H1 (cell line): ENCODE measurements around the gene ZBTB46. TPM values are rescaled to one million over a fixed set of nuclear protein-coding genes. Genes with fewer than 3 reads are reported as not detected.

ENCODE experiments used
- CTCF ChIA-PET: fragments of 300-600 bp; sonication (Branson Sonifier 250); formaldehyde crosslinking; loops from one replicate; lab custom pipeline; 2021; ENCODE audit not compliant: partially characterized antibody; lab: Charles Lee
- POLR2A ChIA-PET: fragments of 300-600 bp; sonication (Branson Sonifier 250); formaldehyde crosslinking; loops from one replicate; lab custom pipeline; 2021; ENCODE audit warnings: inconsistent platforms; ENCODE audit not compliant: partially characterized antibody; lab: Charles Lee
- DNase-seq, 2 experiments: peaks; one replicate each; pipeline versions ENCODE4 v3.0.0 to v3.0.0-alpha.2; 2010 to 2022; ENCODE audit warnings: low spot score in 2 of 2, low read depth in 1 of 2, mixed read lengths in 1 of 2
- FAIRE-seq: peaks from 2 replicates; lab custom pipeline; 2011; peaks lifted over from hg19 to GRCh38; lab: Jason Lieb, UNC
- H2AFZ ChIP-seq: 2 replicates; pipeline ENCODE4 v1.8.1; 2012; ENCODE audit warnings: low read length, inconsistent platforms
- H2AK5ac ChIP-seq: 2 replicates; pipeline ENCODE4 v1.6.1; 2013; ENCODE audit warnings: low read depth, low read length
- H2BK120ac ChIP-seq: replicated peaks from 2 replicates; pipeline ENCODE3; 2013; ENCODE audit warnings: low read depth, low read length, inconsistent platforms
- H2BK12ac ChIP-seq: 2 replicates; pipeline ENCODE4 v1.6.1; 2013; ENCODE audit warnings: low read depth, low read length
- H2BK15ac ChIP-seq: 2 replicates; pipeline ENCODE4 v1.6.1; 2013; ENCODE audit warnings: low read length
- H2BK20ac ChIP-seq: 2 replicates; pipeline ENCODE4 v1.6.1; 2013; ENCODE audit warnings: low read length
- H2BK5ac ChIP-seq: 2 replicates; pipeline ENCODE4 v1.6.1; 2013; ENCODE audit warnings: low read depth, low read length
- H3K14ac ChIP-seq: 2 replicates; pipeline ENCODE4 v1.6.1; 2013; ENCODE audit warnings: inconsistent platforms; ENCODE audit not compliant: insufficient read length
- H3K18ac ChIP-seq: 2 replicates; pipeline ENCODE4 v1.6.1; 2013; ENCODE audit warnings: low read length; ENCODE audit errors: extremely low read depth
- H3K23ac ChIP-seq: 2 replicates; pipeline ENCODE4 v1.6.1; 2013; ENCODE audit warnings: inconsistent platforms; ENCODE audit not compliant: insufficient read length
- H3K23me2 ChIP-seq: 2 replicates; pipeline ENCODE4 v1.6.1; 2013; ENCODE audit warnings: low read depth, low read length
- H3K27ac ChIP-seq: 2 replicates; pipeline ENCODE4 v1.6.1; 2011; ENCODE audit warnings: low read depth, low read length, inconsistent platforms
- H3K27me3 ChIP-seq, 4 experiments: replicated peaks in 1 of 4; 1 replicate in 1 of 4; 2 replicates in 3 of 4; pipeline versions ENCODE4 v1.6.1 to v1.8.1; 2011 to 2013; ENCODE audit warnings: low read length in 3 of 4, mild to moderate bottlenecking in 3 of 4, inconsistent platforms in 2 of 4, mixed read lengths in 2 of 4, moderate library complexity in 1 of 4; ENCODE audit not compliant: control insufficient read depth in 3 of 4, insufficient read depth in 3 of 4; ENCODE audit errors: extremely low read depth in 1 of 4
- H3K36me3 ChIP-seq, 4 experiments: 2 replicates each; pipeline versions ENCODE4 v1.6.1 to v1.8.1; 2011 to 2013; ENCODE audit warnings: mild to moderate bottlenecking in 4 of 4, low read length in 3 of 4, moderate library complexity in 2 of 4, control low read depth in 1 of 4, inconsistent platforms in 1 of 4; ENCODE audit not compliant: insufficient read depth in 4 of 4, control insufficient read depth in 2 of 4
- H3K4ac ChIP-seq: replicated peaks from 2 replicates; pipeline ENCODE3; 2013; ENCODE audit warnings: low read length, low read depth, mixed read lengths, inconsistent platforms; ENCODE audit not compliant: insufficient read length
- H3K4me1 ChIP-seq, 4 experiments: replicated peaks in 1 of 4; 1 replicate in 1 of 4; 2 replicates in 3 of 4; pipeline versions ENCODE4 v1.6.1 to v1.8.1; 2011 to 2013; ENCODE audit warnings: low read length in 3 of 4, inconsistent platforms in 2 of 4, mixed read lengths in 1 of 4; ENCODE audit not compliant: insufficient read depth in 4 of 4, control insufficient read depth in 3 of 4
- H3K4me2 ChIP-seq, 2 experiments: 2 replicates each; pipeline versions ENCODE4 v1.6.1 to v1.8.1; 2011 to 2013; ENCODE audit warnings: low read depth in 2 of 2, low read length in 2 of 2, control low read depth in 1 of 2, inconsistent platforms in 1 of 2, mild to moderate bottlenecking in 1 of 2; ENCODE audit not compliant: insufficient read depth in 1 of 2
- H3K4me3 ChIP-seq, 4 experiments: fragments of 200-600, 300-600 bp in 1 of 4; sonication (generic), shearing (Covaris generic), sonication (Bioruptor Twin) in 1 of 4; 2 replicates each; pipeline versions ENCODE4 v1.5.1 to v1.8.1; 2011 to 2016; ENCODE audit warnings: low read length in 4 of 4, low read depth in 3 of 4, control low read depth in 2 of 4, inconsistent platforms in 2 of 4, mild to moderate bottlenecking in 2 of 4, mixed read lengths in 1 of 4, moderate library complexity in 1 of 4; ENCODE audit not compliant: insufficient read depth in 2 of 4; ENCODE audit errors: extremely low read depth in 1 of 4
- H3K56ac ChIP-seq: replicated peaks from 2 replicates; pipeline ENCODE3; 2013; ENCODE audit warnings: low read depth, mild to moderate bottlenecking, mixed read lengths, low read length, inconsistent platforms; ENCODE audit not compliant: insufficient read length
- H3K79me1 ChIP-seq: 2 replicates; pipeline ENCODE4 v1.6.1; 2013; ENCODE audit warnings: low read depth, low read length, control low read depth
- H3K79me2 ChIP-seq, 2 experiments: 2 replicates each; pipeline versions ENCODE4 v1.6.1 to v1.8.1; 2012 to 2013; ENCODE audit warnings: low read length in 2 of 2, mild to moderate bottlenecking in 2 of 2, inconsistent platforms in 1 of 2; ENCODE audit not compliant: insufficient read depth in 2 of 2, control insufficient read depth in 1 of 2
- H3K9ac ChIP-seq, 4 experiments: replicated peaks in 1 of 4; 1 replicate in 1 of 4; 2 replicates in 3 of 4; pipeline versions ENCODE4 v1.6.1 to v1.8.1; 2011 to 2013; ENCODE audit warnings: low read depth in 3 of 4, low read length in 3 of 4, control low read depth in 2 of 4, mild to moderate bottlenecking in 2 of 4, moderate library complexity in 2 of 4, inconsistent platforms in 1 of 4; ENCODE audit errors: extremely low read depth in 1 of 4
- H3K9me3 ChIP-seq, 2 experiments: 2 replicates each; pipeline versions ENCODE4 v1.6.1 to v1.8.1; 2012 to 2013; ENCODE audit warnings: mild to moderate bottlenecking in 2 of 2, moderate library complexity in 2 of 2, control low read depth in 1 of 2, inconsistent platforms in 1 of 2, low read depth in 1 of 2, low read length in 1 of 2, mixed read lengths in 1 of 2; ENCODE audit not compliant: insufficient read depth in 2 of 2
- H4K20me1 ChIP-seq, 2 experiments: replicated peaks in 1 of 2; 2 replicates each; pipeline versions ENCODE3 to v1.8.1; 2011 to 2013; ENCODE audit warnings: inconsistent platforms in 2 of 2, low read length in 2 of 2, mild to moderate bottlenecking in 1 of 2; ENCODE audit not compliant: insufficient read depth in 2 of 2, control insufficient read depth in 1 of 2
- H4K5ac ChIP-seq: 2 replicates; pipeline ENCODE4 v1.6.1; 2013; ENCODE audit warnings: low read length, low read depth, mixed read lengths, inconsistent platforms; ENCODE audit not compliant: insufficient read length
- H4K8ac ChIP-seq: 2 replicates; pipeline ENCODE4 v1.8.0; 2013; ENCODE audit warnings: mild to moderate bottlenecking, moderate library complexity, low read length, inconsistent platforms; ENCODE audit not compliant: insufficient read depth; ENCODE audit errors: extremely low read depth
- H4K91ac ChIP-seq: replicated peaks from 2 replicates; pipeline ENCODE3; 2013; ENCODE audit warnings: low read length, mixed read lengths, inconsistent platforms; ENCODE audit not compliant: insufficient read length
- CHD2 ChIP-seq: IDR thresholded peaks from 2 replicates; pipeline ENCODE4 v1.6.1; 2012; ENCODE audit warnings: low read length, improper control_type of control experiment
- CREB1 ChIP-seq: IDR thresholded peaks from 2 replicates; pipeline ENCODE4 v1.6.1; 2012; ENCODE audit warnings: inconsistent platforms
- CTBP2 ChIP-seq: IDR thresholded peaks from 2 replicates; pipeline ENCODE4 v1.7.0; 2011; ENCODE audit warnings: borderline replicate concordance, mild to moderate bottlenecking, moderate library complexity, mixed read lengths, low read length; ENCODE audit not compliant: insufficient read depth, insufficient read length
- JUND ChIP-seq: IDR thresholded peaks from 2 replicates; pipeline ENCODE4 v1.6.1; 2011; ENCODE audit warnings: mild to moderate bottlenecking, improper control_type of control experiment, low read length
- NANOG ChIP-seq: IDR thresholded peaks from 2 replicates; pipeline ENCODE4 v1.6.1; 2011; ENCODE audit warnings: low read length, low read depth, mild to moderate bottlenecking, inconsistent platforms; ENCODE audit not compliant: insufficient read depth, poor library complexity, severe bottlenecking
- RBBP5 ChIP-seq: IDR thresholded peaks from 2 replicates; pipeline ENCODE4 v1.7.1; 2012; ENCODE audit warnings: low read depth, mild to moderate bottlenecking, inconsistent platforms, low read length, moderate library complexity, borderline replicate concordance
- RFX5 ChIP-seq: IDR thresholded peaks from 2 replicates; pipeline ENCODE4 v1.6.1; 2011; ENCODE audit warnings: low read depth, low read length, improper control_type of control experiment, borderline replicate concordance
- RXRA ChIP-seq: IDR thresholded peaks from 2 replicates; pipeline ENCODE4 v1.6.1; 2011; ENCODE audit warnings: low read depth, mild to moderate bottlenecking, low read length, moderate library complexity; ENCODE audit not compliant: insufficient read depth
- SIN3A ChIP-seq, 2 experiments: IDR thresholded peaks in 1 of 2; conservative IDR thresholded peaks in 1 of 2; 2 replicates each; pipeline ENCODE4 v1.6.1; 2011 to 2012; ENCODE audit warnings: low read length in 2 of 2, improper control_type of control experiment in 1 of 2, low read depth in 1 of 2, mild to moderate bottlenecking in 1 of 2
- SIRT6 ChIP-seq: IDR thresholded peaks from one replicate; pipeline ENCODE4 v1.7.1; 2012; ENCODE audit warnings: low read length, inconsistent platforms
- SUZ12 ChIP-seq: fragments of 200-600 bp; sonication (generic); IDR thresholded peaks from 2 replicates; pipeline ENCODE4 v1.6.1; 2012; ENCODE audit warnings: mild to moderate bottlenecking, inconsistent platforms, low read length, moderate library complexity, mixed read lengths
- WGBS, 2 experiments: shearing (Covaris generic) in 1 of 2; methylation state at CpG; one replicate each; pipeline versions ENCODE4 v1.1.6 to v1.1.7; 2013 to 2015; ENCODE audit warnings: low lambda C conversion rate in 2 of 2, mixed read lengths in 2 of 2, inconsistent platforms in 1 of 2, low coverage in 1 of 2, missing lambda C conversion rate in 1 of 2; ENCODE audit not compliant: insufficient replicate concordance in 2 of 2, insufficient coverage in 1 of 2, insufficient read length in 1 of 2; ENCODE audit errors: extremely low coverage in 1 of 2, missing lambda C conversion rate in 1 of 2; 5-methylcytosine and 5-hydroxymethylcytosine counted together
- polyA plus RNA-seq, 7 experiments: library from polyadenylated mRNA; depleted of rRNA in 3 of 7; stranded (reverse) in 5 of 7; unstranded in 2 of 7; fragments of >200 nt in 5 of 7; fragments of 200-250 nt in 2 of 7; gene quantifications; 1 replicate in 5 of 7; 2 replicates in 1 of 7; 4 replicates in 1 of 7; pipeline versions ENCODE4 v1.2.1 to v1.2.3, GENCODE V29; 2011 to 2013; ENCODE audit warnings: missing spikeins in 2 of 7, mixed read lengths in 2 of 7
- total RNA-seq: library from RNA; stranded (reverse); fragmentation: NEBNext Ultra II Directional; extraction: Animal tissue kit (Norgen Biotek cat#: 25700); gene quantifications from 2 replicates; pipeline ENCODE4 v1.2.1, GENCODE V29; 2021
- TF ChIP-seq, protein P1 (sequence below): IDR thresholded peaks from 2 replicates; pipeline ENCODE4 v1.6.1; 2011; ENCODE audit warnings: low read length, improper control_type of control experiment

ZBTB46 gene
- total and polyA plus RNA-seq, 2 of the 8 experiments (the other 6 are each of a cell fraction or from before 2014, with no cell fraction given): 6.4 to 22.4 TPM

DNA sequence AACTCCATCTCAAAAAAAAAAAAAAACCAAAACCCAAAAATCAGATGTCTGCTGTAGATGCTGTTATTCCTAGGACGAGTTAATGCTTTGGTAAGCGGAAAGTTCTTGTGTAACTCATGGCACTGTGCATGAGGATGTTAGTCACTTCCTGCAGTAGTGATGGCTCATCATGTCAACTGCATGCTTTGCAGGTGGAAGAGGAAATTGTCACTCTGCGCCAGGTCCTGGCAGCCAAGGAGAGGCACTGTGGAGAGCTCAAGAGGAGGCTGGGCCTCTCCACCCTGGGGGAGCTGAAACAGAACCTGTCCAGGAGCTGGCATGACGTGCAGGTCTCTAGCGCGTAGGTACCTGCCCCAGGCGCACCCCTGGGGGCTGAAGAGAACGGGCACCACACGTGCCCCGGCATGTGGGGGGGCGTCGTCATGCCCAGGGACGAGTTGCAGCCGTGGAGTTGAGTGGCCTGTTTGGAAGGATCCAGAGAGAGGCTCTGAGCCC lies 42.5 kb upstream of the ZBTB46 start:
- Histone ChIP-seq H3K14ac (no peak overlapping the region), H4K20me1 (peaks cover 2 to 25% of the 10 kb centered on the region in 2 experiments), H4K8ac (no peak overlapping the region), H3K9ac (no peak overlapping the region), H2BK20ac (no peak overlapping the region), H3K79me2 (peaks cover 0 to 42% of the 10 kb centered on the region in 2 experiments; a peak in 2 of 4 replicates), H3K27ac (no peak overlapping the region), H3K4ac (no peak overlapping the region), H2BK12ac (no peak overlapping the region), H2BK120ac (no peak overlapping the region), H3K79me1 (peaks cover 3% of the 10 kb centered on the region; the same call in 1 of the 2 replicates), H2AK5ac (no peak overlapping the region), H3K18ac (no peak overlapping the region), H3K9me3 (no peaks in the 10 kb centered on the region), H3K36me3 (peaks cover 29 to 64% (median 48%) of the 10 kb centered on the region in 4 experiments), H4K5ac (no peak overlapping the region), H3K27me3 (no peaks in the 10 kb centered on the region), H4K91ac (no peak overlapping the region), H3K23ac (no peak overlapping the region), H2BK5ac (no peak overlapping the region), H3K4me2 (no peak overlapping the region), H3K4me3 (no peak overlapping the region), H2BK15ac (no peak overlapping the region), H3K4me1 (no peaks in the 10 kb centered on the region), H3K56ac (no peak overlapping the region), H2AFZ (no peak overlapping the region), H3K23me2 (no peaks in the 10 kb centered on the region)
- no peak for FAIRE-seq
- TF ChIP-seq SUZ12 (no peak), RBBP5 (no peak), SIN3A (conservative IDR thresholded peaks at IDR 0.05 in 1 of 2, IDR thresholded peaks at IDR 0.05 in 1 of 2; ENCODE audit: low read depth in 1 of 2, low read length in 2 of 2) (no peak), RFX5 (no peak), SIRT6 (no peak), JUND (no peak), NANOG (no peak), RXRA (no peak), CREB1 (no peak), CTBP2 (no peak), CHD2 (no peak)
- TF ChIP-seq, protein P1, sequence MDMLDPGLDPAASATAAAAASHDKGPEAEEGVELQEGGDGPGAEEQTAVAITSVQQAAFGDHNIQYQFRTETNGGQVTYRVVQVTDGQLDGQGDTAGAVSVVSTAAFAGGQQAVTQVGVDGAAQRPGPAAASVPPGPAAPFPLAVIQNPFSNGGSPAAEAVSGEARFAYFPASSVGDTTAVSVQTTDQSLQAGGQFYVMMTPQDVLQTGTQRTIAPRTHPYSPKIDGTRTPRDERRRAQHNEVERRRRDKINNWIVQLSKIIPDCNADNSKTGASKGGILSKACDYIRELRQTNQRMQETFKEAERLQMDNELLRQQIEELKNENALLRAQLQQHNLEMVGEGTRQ: no peak
- ChIA-PET CTCF (interaction anchor here (0.7 kb wide), 1 partner anchor 112 kb away, joined by 3 read pairs; no protein-coding TSS in a partner anchor), POLR2A (interaction anchor here (1.5 kb wide), 1 partner anchor 9 kb away, joined by 5 read pairs; the partner anchor contains the start of gene TPD52L2)
- 94% methylated on average over 14 of the region's 14 CpGs; no CpG with 5 or more reads in 1 of the 2 experiments for WGBS, 2 experiments
- DNase-seq: no peak
